ENCODE results near the gene PIP5KL1. TPM values are rescaled to one million over a fixed set of nuclear protein-coding genes. Genes with fewer than 3 reads are reported as not detected.
A peak's percentile ranks its signal among the peaks of the same experiment; 100 is the strongest.

The PIP5KL1 gene
- total and polyA plus RNA-seq, 4 donors = 2.0 to 9.0 (median 4.9) TPM

DNA sequence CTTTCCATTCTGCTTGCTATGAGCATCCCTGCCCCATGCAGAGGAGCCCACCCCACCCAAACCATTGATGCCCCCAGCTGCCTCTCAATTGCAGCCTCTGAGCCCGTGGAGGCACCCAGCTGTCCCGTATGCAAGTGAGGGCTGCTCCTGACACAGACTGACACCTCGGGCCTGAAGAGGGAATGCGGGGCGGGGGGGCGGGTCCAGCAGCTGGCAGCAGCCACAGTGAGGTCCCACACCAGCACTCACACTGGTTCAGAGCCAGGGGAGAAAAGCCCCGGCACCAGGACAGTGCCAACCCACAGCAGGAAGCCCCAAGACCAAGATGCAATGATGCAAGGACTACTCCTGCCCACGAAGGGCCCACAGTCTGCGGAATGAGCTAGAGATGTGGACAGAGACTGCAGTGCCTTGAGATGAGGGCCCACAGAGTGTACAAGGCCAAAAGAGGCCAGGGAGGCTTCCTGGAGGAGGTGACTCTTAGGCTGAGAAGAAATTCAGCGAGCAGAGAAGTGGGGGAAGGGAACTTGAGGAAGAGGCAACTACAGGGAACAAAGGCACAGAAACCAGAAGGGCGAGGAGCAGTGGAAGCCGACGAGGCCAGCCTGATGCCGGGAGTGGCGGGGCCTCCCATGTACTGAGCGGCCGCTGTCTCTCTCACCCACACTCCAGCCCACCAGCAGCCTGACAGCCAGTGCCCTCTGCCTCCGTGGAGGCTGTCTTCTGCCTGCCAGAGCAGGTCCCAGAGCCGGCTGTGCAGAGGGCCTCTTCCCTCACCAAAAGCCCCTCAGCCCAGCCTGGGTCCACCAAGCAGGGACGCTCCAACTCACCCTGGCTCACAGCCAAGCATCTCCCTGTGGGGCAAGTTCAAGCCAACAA, 41.0 kb upstream of the PIP5KL1 start:
- DNase-seq = peak in 1 of 3 donors; percentile 48
- TF ChIP-seq, protein P1, sequence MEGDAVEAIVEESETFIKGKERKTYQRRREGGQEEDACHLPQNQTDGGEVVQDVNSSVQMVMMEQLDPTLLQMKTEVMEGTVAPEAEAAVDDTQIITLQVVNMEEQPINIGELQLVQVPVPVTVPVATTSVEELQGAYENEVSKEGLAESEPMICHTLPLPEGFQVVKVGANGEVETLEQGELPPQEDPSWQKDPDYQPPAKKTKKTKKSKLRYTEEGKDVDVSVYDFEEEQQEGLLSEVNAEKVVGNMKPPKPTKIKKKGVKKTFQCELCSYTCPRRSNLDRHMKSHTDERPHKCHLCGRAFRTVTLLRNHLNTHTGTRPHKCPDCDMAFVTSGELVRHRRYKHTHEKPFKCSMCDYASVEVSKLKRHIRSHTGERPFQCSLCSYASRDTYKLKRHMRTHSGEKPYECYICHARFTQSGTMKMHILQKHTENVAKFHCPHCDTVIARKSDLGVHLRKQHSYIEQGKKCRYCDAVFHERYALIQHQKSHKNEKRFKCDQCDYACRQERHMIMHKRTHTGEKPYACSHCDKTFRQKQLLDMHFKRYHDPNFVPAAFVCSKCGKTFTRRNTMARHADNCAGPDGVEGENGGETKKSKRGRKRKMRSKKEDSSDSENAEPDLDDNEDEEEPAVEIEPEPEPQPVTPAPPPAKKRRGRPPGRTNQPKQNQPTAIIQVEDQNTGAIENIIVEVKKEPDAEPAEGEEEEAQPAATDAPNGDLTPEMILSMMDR (IDR thresholded peaks at IDR 0.05; ENCODE audit: control extremely low read depth, extremely low read depth) = no peak
- H3K4me1 ChIP-seq (ENCODE audit: control insufficient read depth in 5 of 5, insufficient read depth in 5 of 5, low read length in 5 of 5) = peaks cover 24 to 94% (median 57%) of the 10 kb centered on the region in 5 donors

GRCh38 chr9:127970401-127971313, 40.1 kb upstream of the PIP5KL1 start:
- Histone ChIP-seq H3K9ac (ENCODE audit: insufficient read depth in 1 of 2, low read length in 2 of 2) (no peak overlapping the region), H3K4me1 (ENCODE audit: control insufficient read depth in 5 of 5, insufficient read depth in 5 of 5, low read length in 5 of 5) (peaks cover 31 to 94% (median 64%) of the 10 kb centered on the region in 5 donors), H3K36me3 (ENCODE audit: control insufficient read depth in 4 of 4, insufficient read depth in 4 of 4, low read length in 4 of 4) (no peaks in the 10 kb centered on the region), H3K27ac (ENCODE audit: low read depth in 1 of 2, low read length in 1 of 2) (peak overlapping the region in 1 of 2 donors; percentile 17), H3K9me3 (ENCODE audit: control insufficient read depth in 4 of 4, insufficient read depth in 3 of 4, low read length in 3 of 4) (no peaks in the 10 kb centered on the region), H3K4me3 (no peak overlapping the region), H3K27me3 (ENCODE audit: control insufficient read depth in 3 of 3, insufficient read depth in 3 of 3, low read length in 2 of 3) (no peaks in the 10 kb centered on the region)
- TF ChIP-seq, protein P1 (IDR thresholded peaks at IDR 0.05; ENCODE audit: control extremely low read depth, extremely low read depth) = no peak
- DNase-seq (no peak), ATAC-seq (ENCODE audit: insufficient read depth, low FRiP score) (no peak)
- WGBS, 2 donors = 64 to 71% methylated on average over 16 of the region's 16 CpGs

More for the DNA sequence above, 41.0 kb upstream of the PIP5KL1 start:
- H3K36me3 ChIP-seq (ENCODE audit: control insufficient read depth in 4 of 4, insufficient read depth in 4 of 4, low read length in 4 of 4) = peaks cover 0 to 3% (median 0%) of the 10 kb centered on the region in 4 donors
- H3K27ac ChIP-seq (ENCODE audit: low read depth in 1 of 2, low read length in 1 of 2) = peak overlapping the region; percentile 40 to 51
- ATAC-seq (ENCODE audit: insufficient read depth, low FRiP score) = no peak
- WGBS, 2 donors = 47 to 53% methylated on average over 19 to 20 of the region's 20 CpGs
- H3K4me3 ChIP-seq = no peak overlapping the region
- no peaks in the 10 kb centered on the region for H3K27me3 ChIP-seq (ENCODE audit: control insufficient read depth in 3 of 3, insufficient read depth in 3 of 3, low read length in 2 of 3)
- H3K9ac ChIP-seq (ENCODE audit: insufficient read depth in 1 of 2, low read length in 2 of 2) = no peak overlapping the region
- no peaks in the 10 kb centered on the region for H3K9me3 ChIP-seq (ENCODE audit: control insufficient read depth in 4 of 4, insufficient read depth in 3 of 4, low read length in 3 of 4)

DNA sequence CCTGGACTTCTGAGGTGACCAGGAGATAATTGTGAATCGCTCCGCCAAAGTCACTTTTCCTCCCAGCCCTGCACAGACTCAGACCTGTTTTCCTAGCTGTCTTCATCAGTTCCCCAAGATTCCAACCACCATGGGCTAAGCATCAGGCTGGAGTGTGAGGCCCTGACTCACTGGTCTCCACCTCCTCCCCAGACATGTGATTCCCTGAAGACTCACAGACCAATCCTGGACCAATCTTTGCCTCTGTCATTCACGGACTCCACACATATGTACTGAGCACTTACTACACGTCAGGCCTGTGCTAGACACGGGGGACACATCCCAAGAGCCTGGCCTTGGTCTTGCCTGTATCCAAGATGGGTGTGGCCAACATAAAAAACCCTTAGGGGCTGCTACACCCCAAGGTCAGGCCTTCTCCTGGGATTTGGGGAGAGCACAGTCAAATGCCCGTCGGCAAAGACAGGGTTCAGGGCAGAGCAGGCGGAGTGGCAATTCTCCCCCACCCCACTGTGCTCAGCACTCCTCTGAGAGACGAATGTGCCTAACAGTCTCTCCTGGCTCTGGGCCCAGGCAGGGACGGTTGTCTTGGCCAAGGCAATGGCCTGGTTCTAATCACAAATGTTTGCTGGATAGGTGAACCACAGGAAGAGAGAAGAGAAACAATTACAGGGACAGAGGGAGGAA, 38.3 kb upstream of the PIP5KL1 start:
- Histone ChIP-seq H3K9me3 (ENCODE audit: control insufficient read depth in 4 of 4, insufficient read depth in 3 of 4, low read length in 3 of 4) (no peaks in the 10 kb centered on the region), H3K4me3 (no peak overlapping the region), H3K27ac (ENCODE audit: low read depth in 1 of 2, low read length in 1 of 2) (peak overlapping the region; percentile 37 to 57), H3K4me1 (ENCODE audit: control insufficient read depth in 5 of 5, insufficient read depth in 5 of 5, low read length in 5 of 5) (peaks cover 25 to 94% (median 63%) of the 10 kb centered on the region in 5 donors), H3K9ac (ENCODE audit: insufficient read depth in 1 of 2, low read length in 2 of 2) (peak overlapping the region in 1 of 2 donors; percentile 14), H3K27me3 (ENCODE audit: control insufficient read depth in 3 of 3, insufficient read depth in 3 of 3, low read length in 2 of 3) (no peaks in the 10 kb centered on the region), H3K36me3 (ENCODE audit: control insufficient read depth in 4 of 4, insufficient read depth in 4 of 4, low read length in 4 of 4) (no peaks in the 10 kb centered on the region)
- 68 to 75% methylated on average over 10 of the region's 10 CpGs for WGBS, 2 donors
- peak; percentile 56 to 66 (median 65) for DNase-seq
- TF ChIP-seq, protein P1 (IDR thresholded peaks at IDR 0.05; ENCODE audit: control extremely low read depth, extremely low read depth) = no peak
- no peak for ATAC-seq (ENCODE audit: insufficient read depth, low FRiP score)
